HCT116 (cell line): ENCODE data around the gene HNRNPUL2. TPM values are rescaled to one million over a fixed set of nuclear protein-coding genes. Genes with fewer than 3 reads are reported as not detected.
A peak's percentile ranks its signal among the peaks of the same experiment; 100 is the strongest.

Experiments used
- ATAC-seq: fragments of 200-7000 bp; cut with Tn5 transposase; 2 replicates; pipeline ENCODE4 v1.9.1; 2020; ENCODE audit warnings: mild to moderate bottlenecking, moderate library complexity
- BruUV-seq: library from RNA; stranded (reverse); fragments of 400-500 nt; replicated peaks from 2 replicates; lab custom pipeline; 2021; lab: Mats Ljungman, UMichigan
- CTCF ChIA-PET: fragments of 300-600 bp; sonication (Branson Sonifier 250); formaldehyde crosslinking; loops from one replicate; lab custom pipeline; 2021; ENCODE audit warnings: antibody characterized with exemption; lab: Charles Lee
- POLR2A ChIA-PET: fragments of 300-600, 350-600 bp; sonication (Branson Sonifier 250); formaldehyde crosslinking; loops from one replicate; lab custom pipeline; 2021; ENCODE audit warnings: antibody characterized with exemption; lab: Charles Lee
- RAD21 ChIA-PET, 2 experiments: fragments of 300-600 bp; sonication (Branson Sonifier 250); formaldehyde crosslinking; loops; one replicate each; lab custom pipeline; 2023; ENCODE audit warnings: low total read pairs in 2 of 2; ENCODE audit not compliant: uncharacterized antibody in 2 of 2, unreplicated experiment in 2 of 2, low non-redundant PET in 1 of 2; lab: Charles Lee
- DNase-seq: peaks from one replicate; pipeline ENCODE4 v3.0.0-alpha.2; 2010; ENCODE audit warnings: low read depth, low spot score
- H2AFZ ChIP-seq: fragments of 200-600 bp; shearing (Covaris generic), sonication (generic); 2 replicates; pipeline ENCODE4 v1.6.1; 2017; ENCODE audit warnings: low read depth, mixed run types, mixed read lengths, antibody characterized with exemption, low read length; ENCODE audit not compliant: poor library complexity, severe bottlenecking
- H3K27ac ChIP-seq: 2 replicates; pipeline ENCODE4 v1.5.1; 2012; ENCODE audit warnings: low read depth, low read length
- H3K27me3 ChIP-seq: fragments of 200-600 bp; sonication (generic); 2 replicates; pipeline ENCODE4 v1.6.1; 2016; ENCODE audit warnings: mixed run types, low read length, mixed read lengths; ENCODE audit not compliant: insufficient read depth
- H3K36me3 ChIP-seq, 2 experiments: fragments of 200-500 bp in 1 of 2; fragments of 200-600 bp in 1 of 2; sonication (Bioruptor generic) in 1 of 2; sonication (generic) in 1 of 2; 2 replicates each; pipeline versions ENCODE4 v1.5.1 to v1.6.1; 2014 to 2016; ENCODE audit warnings: low read length in 2 of 2, inconsistent platforms in 1 of 2, mixed read lengths in 1 of 2, mixed run types in 1 of 2; ENCODE audit not compliant: insufficient read depth in 2 of 2, control insufficient read depth in 1 of 2
- H3K4me1 ChIP-seq, 2 experiments: fragments of 200-600 bp in 1 of 2; sonication (generic) in 1 of 2; 2 replicates each; pipeline versions ENCODE4 v1.5.1 to v1.6.1; 2012 to 2017; ENCODE audit warnings: low read length in 2 of 2, inconsistent platforms in 1 of 2, mild to moderate bottlenecking in 1 of 2, mixed read lengths in 1 of 2, mixed run types in 1 of 2, moderate library complexity in 1 of 2; ENCODE audit not compliant: insufficient read depth in 2 of 2, control insufficient read depth in 1 of 2
- H3K4me2 ChIP-seq: fragments of 200-600 bp; sonication (generic); 2 replicates; pipeline ENCODE4 v1.6.1; 2017; ENCODE audit warnings: mixed run types, low read length, mixed read lengths
- H3K4me3 ChIP-seq, 2 experiments: fragments of 200-600 bp in 1 of 2; sonication (generic) in 1 of 2; replicated peaks in 1 of 2; 2 replicates each; pipeline ENCODE4 v1.5.1; 2011 to 2016; ENCODE audit warnings: low read length in 2 of 2, control low read depth in 1 of 2, low read depth in 1 of 2, mild to moderate bottlenecking in 1 of 2, mixed read lengths in 1 of 2, mixed run types in 1 of 2
- H3K79me2 ChIP-seq: fragments of 200-600 bp; sonication (generic); 2 replicates; pipeline ENCODE4 v1.6.1; 2017; ENCODE audit warnings: mild to moderate bottlenecking, mixed run types, low read length, moderate library complexity, mixed read lengths; ENCODE audit not compliant: insufficient read depth
- H3K9ac ChIP-seq: fragments of 200-600 bp; sonication (generic); 2 replicates; pipeline ENCODE4 v1.6.1; 2016; ENCODE audit warnings: low read length, mixed read lengths
- H3K9me2 ChIP-seq: fragments of 200-600 bp; sonication (generic), shearing (Covaris generic); 2 replicates; pipeline ENCODE4 v1.6.1; 2017; ENCODE audit warnings: mixed run types, mild to moderate bottlenecking, moderate library complexity; ENCODE audit not compliant: insufficient read depth
- H3K9me3 ChIP-seq, 2 experiments: fragments of 200-500 bp in 1 of 2; fragments of 200-600 bp in 1 of 2; sonication (Bioruptor generic) in 1 of 2; sonication (generic) in 1 of 2; 2 replicates each; pipeline ENCODE4 v1.6.1; 2014 to 2017; ENCODE audit warnings: low read length in 2 of 2, mixed read lengths in 2 of 2, inconsistent platforms in 1 of 2, low read depth in 1 of 2, mild to moderate bottlenecking in 1 of 2, mixed run types in 1 of 2, moderate library complexity in 1 of 2; ENCODE audit not compliant: control insufficient read depth in 1 of 2, insufficient read depth in 1 of 2
- H4K20me1 ChIP-seq: fragments of 200-600 bp; sonication (generic), shearing (Covaris generic); 2 replicates; pipeline ENCODE4 v1.6.1; 2017; ENCODE audit warnings: mixed run types, mild to moderate bottlenecking, moderate library complexity; ENCODE audit not compliant: insufficient read depth
- CTCF ChIP-seq, 3 experiments: fragments of 200-600 bp in 1 of 3; sonication (generic) in 1 of 3; IDR thresholded peaks in 2 of 3; conservative IDR thresholded peaks in 1 of 3; 2 replicates each; pipeline ENCODE4 v1.5.1; 2012 to 2017; ENCODE audit warnings: low read depth in 2 of 3, low read length in 2 of 3, antibody characterized with exemption in 1 of 3, borderline replicate concordance in 1 of 3, control low read depth in 1 of 3, mild to moderate bottlenecking in 1 of 3, mixed read lengths in 1 of 3, mixed run types in 1 of 3, moderate library complexity in 1 of 3; ENCODE audit not compliant: insufficient read depth in 1 of 3
- EGR1 ChIP-seq: IDR thresholded peaks from 2 replicates; pipeline ENCODE4 v1.6.1; 2012; ENCODE audit warnings: low read depth
- FOSL1 ChIP-seq: IDR thresholded peaks from 2 replicates; pipeline ENCODE4 v1.6.1; 2012; ENCODE audit warnings: low read depth
- JUND ChIP-seq: IDR thresholded peaks from 2 replicates; pipeline ENCODE4 v1.6.1; 2012
- POLR2A ChIP-seq: IDR thresholded peaks from 2 replicates; pipeline ENCODE4 v1.7.0; 2011; ENCODE audit warnings: borderline replicate concordance; ENCODE audit not compliant: insufficient read depth, insufficient read length; ENCODE audit errors: extremely low read depth
- TCF7L2 ChIP-seq: IDR thresholded peaks from 2 replicates; pipeline ENCODE4 v1.7.0; 2011; ENCODE audit warnings: borderline replicate concordance, inconsistent platforms; ENCODE audit not compliant: insufficient read depth, insufficient read length; ENCODE audit errors: extremely low read depth
- ZNF274 ChIP-seq: fragments of 200-500 bp; sonication (Bioruptor generic); IDR thresholded peaks from 2 replicates; pipeline ENCODE4 v1.6.1; 2014; ENCODE audit warnings: mild to moderate bottlenecking, low read depth, low read length, inconsistent platforms
- intact Hi-C: fragments of 100-400 bp; cut with micrococcal nuclease; formaldehyde crosslinking; loops from 2 replicates; pipeline ENCODE4 v1.10.0; 2022
- total RNA-seq: library from RNA; stranded (reverse); gene quantifications from one replicate; pipeline ENCODE4 v1.2.1, GENCODE V29; 2021; ENCODE audit not compliant: unreplicated experiment
- TF ChIP-seq, protein P1 (sequence below): IDR thresholded peaks from 2 replicates; pipeline ENCODE4 v1.6.1; 2012
- TF ChIP-seq, protein P2 (sequence below): IDR thresholded peaks from 2 replicates; pipeline ENCODE4 v1.6.1; 2011; ENCODE audit warnings: mild to moderate bottlenecking, low read length, moderate library complexity; ENCODE audit not compliant: insufficient replicate concordance; ENCODE audit errors: extremely low read depth

Gene HNRNPUL2
- total RNA-seq, 1 experiment from 2014 or later: 45.8 TPM

DNA sequence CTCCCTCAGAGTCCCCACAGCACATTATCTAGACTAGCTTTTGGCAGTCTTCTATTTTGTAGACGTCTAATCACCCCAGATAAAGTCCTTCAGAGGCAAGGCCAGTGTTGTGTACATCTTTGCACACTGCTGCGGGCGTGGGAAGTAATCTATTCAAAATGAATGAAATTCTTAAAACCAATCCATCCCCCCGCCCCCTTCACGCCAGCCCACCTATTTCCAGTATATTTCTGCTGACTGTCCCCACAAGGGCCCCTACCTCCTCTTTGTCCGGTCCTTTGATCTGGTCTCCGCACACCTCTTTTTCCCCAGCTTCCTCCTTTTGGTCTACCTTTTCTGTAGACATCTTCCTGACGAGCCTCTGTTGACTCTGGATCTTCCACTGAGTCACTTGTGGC is 20.4 kb downstream of the HNRNPUL2 start:
- peaks cover 5 to 20% of the 10 kb centered on the region in 2 experiments for H3K4me1 ChIP-seq
- H3K27me3 ChIP-seq: no peaks in the 10 kb centered on the region
- peaks cover 8 to 31% of the 10 kb centered on the region in 2 experiments for H3K36me3 ChIP-seq
- intact Hi-C loops: no loop called here
- H3K79me2 ChIP-seq: peaks cover 12% of the 10 kb centered on the region
- H3K9me2 ChIP-seq: no peaks in the 10 kb centered on the region
- H3K4me3 ChIP-seq: no peak overlapping the region
- POLR2A ChIA-PET: interaction anchor here (1.1 to 2.3 kb wide), 3 partner anchors 20 to 42 kb away, joined by 3 to 6 read pairs (median 4); partner anchors contain the start of genes C11orf98, CSKMT, HNRNPUL2 and LBHD1
- peak overlapping the region; percentile 80 for H3K27ac ChIP-seq
- TF ChIP-seq FOSL1 (no peak), JUND (no peak), CTCF (IDR thresholded peaks at IDR 0.05 in 2 of 3, conservative IDR thresholded peaks at IDR 0.05 in 1 of 3; ENCODE audit: borderline replicate concordance in 1 of 3, insufficient read depth in 1 of 3, low read depth in 2 of 3, low read length in 2 of 3) (no peak), EGR1 (no peak), TCF7L2 (no peak), POLR2A (no peak), ZNF274 (no peak)
- TF ChIP-seq, protein P1, sequence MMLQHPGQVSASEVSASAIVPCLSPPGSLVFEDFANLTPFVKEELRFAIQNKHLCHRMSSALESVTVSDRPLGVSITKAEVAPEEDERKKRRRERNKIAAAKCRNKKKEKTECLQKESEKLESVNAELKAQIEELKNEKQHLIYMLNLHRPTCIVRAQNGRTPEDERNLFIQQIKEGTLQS: no peak
- TF ChIP-seq, protein P2, sequence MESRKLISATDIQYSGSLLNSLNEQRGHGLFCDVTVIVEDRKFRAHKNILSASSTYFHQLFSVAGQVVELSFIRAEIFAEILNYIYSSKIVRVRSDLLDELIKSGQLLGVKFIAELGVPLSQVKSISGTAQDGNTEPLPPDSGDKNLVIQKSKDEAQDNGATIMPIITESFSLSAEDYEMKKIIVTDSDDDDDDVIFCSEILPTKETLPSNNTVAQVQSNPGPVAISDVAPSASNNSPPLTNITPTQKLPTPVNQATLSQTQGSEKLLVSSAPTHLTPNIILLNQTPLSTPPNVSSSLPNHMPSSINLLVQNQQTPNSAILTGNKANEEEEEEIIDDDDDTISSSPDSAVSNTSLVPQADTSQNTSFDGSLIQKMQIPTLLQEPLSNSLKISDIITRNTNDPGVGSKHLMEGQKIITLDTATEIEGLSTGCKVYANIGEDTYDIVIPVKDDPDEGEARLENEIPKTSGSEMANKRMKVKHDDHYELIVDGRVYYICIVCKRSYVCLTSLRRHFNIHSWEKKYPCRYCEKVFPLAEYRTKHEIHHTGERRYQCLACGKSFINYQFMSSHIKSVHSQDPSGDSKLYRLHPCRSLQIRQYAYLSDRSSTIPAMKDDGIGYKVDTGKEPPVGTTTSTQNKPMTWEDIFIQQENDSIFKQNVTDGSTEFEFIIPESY: no peak
- TF ChIP-seq, all 23 proteins: peak for 0
- peak overlapping the region; percentile 84; the same call in 1 of the 2 replicates for H3K9ac ChIP-seq
- H4K20me1 ChIP-seq: no peaks in the 10 kb centered on the region
- no peak overlapping the region for H2AFZ ChIP-seq
- H3K9me3 ChIP-seq: no peaks in the 10 kb centered on the region
- BruUV-seq: no TSS peak
- DNase-seq (no peak), ATAC-seq (no peak)
- ChIA-PET RAD21 (no interaction called here), CTCF (interaction anchor here (0.9 to 1.5 kb wide), 4 partner anchors 13 to 282 kb away, joined by 3 to 4 read pairs (median 4); partner anchors contain the start of gene TTC9C)
- H3K4me2 ChIP-seq: peak overlapping the region; percentile 85
